Astrocyte (in vitro differentiated cells and primary cell): ENCODE data around the gene SRPK1. TPM values are rescaled to one million over a fixed set of nuclear protein-coding genes. Genes with fewer than 3 reads are reported as not detected.

Experiments used
- DNase-seq: peaks from one replicate; pipeline ENCODE4 v3.0.0-alpha.2; 2010; ENCODE audit warnings: low read depth
- FAIRE-seq: peaks from 2 replicates; lab custom pipeline; 2011; peaks lifted over from hg19 to GRCh38; lab: Jason Lieb, UNC
- H2AFZ ChIP-seq: 2 replicates; pipeline ENCODE4 v1.6.0; 2012; ENCODE audit warnings: low read depth, low read length, inconsistent platforms
- H3K27ac ChIP-seq: 2 replicates; pipeline ENCODE4 v1.5.1; 2011; ENCODE audit warnings: low read depth, low read length, inconsistent platforms
- H3K27me3 ChIP-seq: 2 replicates; pipeline ENCODE4 v1.6.0; 2011; ENCODE audit warnings: low read length, inconsistent platforms; ENCODE audit not compliant: insufficient read depth
- H3K36me3 ChIP-seq: 2 replicates; pipeline ENCODE4 v1.5.1; 2011; ENCODE audit warnings: low read length, inconsistent platforms; ENCODE audit not compliant: insufficient read depth
- H3K4me1 ChIP-seq: 2 replicates; pipeline ENCODE4 v1.5.1; 2011; ENCODE audit warnings: low read length, inconsistent platforms; ENCODE audit not compliant: insufficient read depth
- H3K4me2 ChIP-seq: 2 replicates; pipeline ENCODE4 v1.6.0; 2012; ENCODE audit warnings: low read length, inconsistent platforms
- H3K4me3 ChIP-seq: 2 replicates; pipeline ENCODE4 v1.5.1; 2011; ENCODE audit warnings: low read depth, mild to moderate bottlenecking, low read length, inconsistent platforms; ENCODE audit not compliant: insufficient read depth
- H3K79me2 ChIP-seq: 2 replicates; pipeline ENCODE4 v1.6.0; 2012; ENCODE audit warnings: mild to moderate bottlenecking, low read length, inconsistent platforms; ENCODE audit not compliant: insufficient read depth
- H3K9ac ChIP-seq: 2 replicates; pipeline ENCODE4 v1.6.0; 2012; ENCODE audit warnings: mild to moderate bottlenecking, low read length, inconsistent platforms
- H3K9me3 ChIP-seq: 2 replicates; pipeline ENCODE4 v1.5.1; 2012; ENCODE audit warnings: low read depth, mild to moderate bottlenecking, low read length, inconsistent platforms; ENCODE audit not compliant: insufficient read depth
- H4K20me1 ChIP-seq: 2 replicates; pipeline ENCODE4 v1.6.0; 2012; ENCODE audit warnings: low read length, inconsistent platforms; ENCODE audit not compliant: insufficient read depth
- H3K27ac Mint-ChIP-seq: one replicate; pipeline ENCODE4 v1.8.0; 2021; ENCODE audit warnings: mild to moderate bottlenecking, mixed read lengths; ENCODE audit not compliant: unreplicated experiment
- H3K27me3 Mint-ChIP-seq: one replicate; pipeline ENCODE4 v1.8.0; 2021; ENCODE audit warnings: low read depth, mixed read lengths; ENCODE audit not compliant: unreplicated experiment
- H3K36me3 Mint-ChIP-seq: one replicate; pipeline ENCODE4 v1.8.0; 2021; ENCODE audit warnings: low read depth, mixed read lengths; ENCODE audit not compliant: unreplicated experiment
- H3K4me1 Mint-ChIP-seq: one replicate; pipeline ENCODE4 v1.8.0; 2021; ENCODE audit warnings: low read depth, mixed read lengths; ENCODE audit not compliant: unreplicated experiment
- H3K4me3 Mint-ChIP-seq: one replicate; pipeline ENCODE4 v1.8.0; 2021; ENCODE audit warnings: mild to moderate bottlenecking, moderate library complexity, mixed read lengths; ENCODE audit not compliant: unreplicated experiment
- H3K9me3 Mint-ChIP-seq: one replicate; pipeline ENCODE4 v1.8.0; 2021; ENCODE audit warnings: mild to moderate bottlenecking, mixed read lengths; ENCODE audit not compliant: unreplicated experiment
- EZH2 ChIP-seq: IDR thresholded peaks from 2 replicates; pipeline ENCODE4 v1.6.1; 2012; ENCODE audit warnings: mild to moderate bottlenecking, low read length, inconsistent platforms; ENCODE audit not compliant: insufficient read depth
- total RNA-seq: library from RNA; stranded (reverse); gene quantifications from 2 replicates; pipeline ENCODE4 v1.2.1, GENCODE V29; 2021
- TF ChIP-seq, protein P1 (sequence below): IDR thresholded peaks from 2 replicates; pipeline ENCODE4 v1.5.1; 2011; ENCODE audit warnings: low read depth, mild to moderate bottlenecking, inconsistent platforms, low read length, moderate library complexity; ENCODE audit not compliant: insufficient read depth

The SRPK1 gene
- total RNA-seq, 1 donor from 2014 or later: 58.6 TPM

- no peaks in the 10 kb centered on the region for H3K9me3 ChIP-seq
- no peaks in the 10 kb centered on the region for H3K36me3 ChIP-seq
- no peaks in the 10 kb centered on the region for H3K27me3 ChIP-seq
- no peak overlapping the region for H3K9ac ChIP-seq
- DNase-seq: no peak
- no peaks in the 10 kb centered on the region for H3K79me2 ChIP-seq
- no peak overlapping the region for H3K4me2 ChIP-seq
- no peaks in the 10 kb centered on the region for H4K20me1 ChIP-seq
- TF ChIP-seq, protein P1, sequence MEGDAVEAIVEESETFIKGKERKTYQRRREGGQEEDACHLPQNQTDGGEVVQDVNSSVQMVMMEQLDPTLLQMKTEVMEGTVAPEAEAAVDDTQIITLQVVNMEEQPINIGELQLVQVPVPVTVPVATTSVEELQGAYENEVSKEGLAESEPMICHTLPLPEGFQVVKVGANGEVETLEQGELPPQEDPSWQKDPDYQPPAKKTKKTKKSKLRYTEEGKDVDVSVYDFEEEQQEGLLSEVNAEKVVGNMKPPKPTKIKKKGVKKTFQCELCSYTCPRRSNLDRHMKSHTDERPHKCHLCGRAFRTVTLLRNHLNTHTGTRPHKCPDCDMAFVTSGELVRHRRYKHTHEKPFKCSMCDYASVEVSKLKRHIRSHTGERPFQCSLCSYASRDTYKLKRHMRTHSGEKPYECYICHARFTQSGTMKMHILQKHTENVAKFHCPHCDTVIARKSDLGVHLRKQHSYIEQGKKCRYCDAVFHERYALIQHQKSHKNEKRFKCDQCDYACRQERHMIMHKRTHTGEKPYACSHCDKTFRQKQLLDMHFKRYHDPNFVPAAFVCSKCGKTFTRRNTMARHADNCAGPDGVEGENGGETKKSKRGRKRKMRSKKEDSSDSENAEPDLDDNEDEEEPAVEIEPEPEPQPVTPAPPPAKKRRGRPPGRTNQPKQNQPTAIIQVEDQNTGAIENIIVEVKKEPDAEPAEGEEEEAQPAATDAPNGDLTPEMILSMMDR: no peak
- no peak for TF ChIP-seq EZH2
- H3K4me3 ChIP-seq: no peak overlapping the region
- H3K9me3 Mint-ChIP-seq: no peaks in the 10 kb centered on the region
- no peaks in the 10 kb centered on the region for H3K4me1 ChIP-seq
- H2AFZ ChIP-seq: no peak overlapping the region
- H3K27ac ChIP-seq: no peak overlapping the region
- no peak for FAIRE-seq
- no peak overlapping the region for H3K4me3 Mint-ChIP-seq
- no peak overlapping the region for H3K27ac Mint-ChIP-seq
- H3K27me3 Mint-ChIP-seq: no peaks in the 10 kb centered on the region
- no peaks in the 10 kb centered on the region for H3K36me3 Mint-ChIP-seq
- H3K4me1 Mint-ChIP-seq: no peaks in the 10 kb centered on the region
Observed at GRCh38 chr6:35823601-35824000, 97.3 kb downstream of the SRPK1 start.

- Histone ChIP-seq H3K27me3 (no peaks in the 10 kb centered on the region), H3K27ac (no peak overlapping the region), H3K9ac (no peak overlapping the region), H2AFZ (no peak overlapping the region), H3K79me2 (no peaks in the 10 kb centered on the region), H3K4me1 (no peaks in the 10 kb centered on the region), H3K4me2 (no peak overlapping the region), H4K20me1 (no peaks in the 10 kb centered on the region), H3K36me3 (no peaks in the 10 kb centered on the region), H3K9me3 (no peaks in the 10 kb centered on the region), H3K4me3 (no peak overlapping the region)
- peaks cover 1% of the 10 kb centered on the region for H3K36me3 Mint-ChIP-seq
- H3K4me1 Mint-ChIP-seq: no peaks in the 10 kb centered on the region
- FAIRE-seq (no peak), DNase-seq (no peak)
- no peak for TF ChIP-seq EZH2
- TF ChIP-seq, protein P1: no peak
- H3K27ac Mint-ChIP-seq: no peak overlapping the region
- peaks cover 4% of the 10 kb centered on the region for H3K27me3 Mint-ChIP-seq
- no peak overlapping the region for H3K4me3 Mint-ChIP-seq
- H3K9me3 Mint-ChIP-seq: no peaks in the 10 kb centered on the region
Observed at GRCh38 chr6:35817515-35817914, 103.4 kb downstream of the SRPK1 start.

DNA sequence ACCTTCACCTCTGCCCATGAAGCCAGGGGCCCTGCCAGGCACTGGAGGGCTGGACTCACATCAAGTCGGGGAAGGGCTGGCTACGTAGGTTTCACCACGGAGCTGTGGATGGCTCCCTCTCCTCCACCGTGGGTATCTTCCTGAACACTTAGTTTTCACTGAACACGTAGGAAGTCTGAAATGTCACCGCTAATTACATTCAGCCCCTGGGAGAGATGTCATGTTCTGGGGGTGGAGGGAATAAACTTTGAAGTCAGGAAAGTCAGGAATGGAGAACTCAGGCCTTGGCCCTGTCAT lies 109.3 kb downstream of the SRPK1 start:
- TF ChIP-seq, protein P1: no peak
- no peak for TF ChIP-seq EZH2
- no peaks in the 10 kb centered on the region for H4K20me1 ChIP-seq
- FAIRE-seq: no peak

More for the DNA sequence above, 109.3 kb downstream of the SRPK1 start:
- no peaks in the 10 kb centered on the region for H3K9me3 ChIP-seq
- H3K27me3 ChIP-seq: peaks cover 3% of the 10 kb centered on the region
- no peaks in the 10 kb centered on the region for H3K9me3 Mint-ChIP-seq
- H3K4me1 Mint-ChIP-seq: peaks cover 8% of the 10 kb centered on the region
- H3K9ac ChIP-seq: no peak overlapping the region
- H3K27ac ChIP-seq: peak overlapping the region; percentile 21
- peak overlapping the region; percentile 29 for H2AFZ ChIP-seq
- DNase-seq: no peak
- peaks cover 10% of the 10 kb centered on the region for H3K4me1 ChIP-seq
- H3K4me2 ChIP-seq: peak overlapping the region; percentile 48
- no peak overlapping the region for H3K4me3 ChIP-seq
- no peak overlapping the region for H3K4me3 Mint-ChIP-seq
- H3K36me3 ChIP-seq: no peaks in the 10 kb centered on the region
- no peaks in the 10 kb centered on the region for H3K79me2 ChIP-seq
- peaks cover 19% of the 10 kb centered on the region for H3K27me3 Mint-ChIP-seq
- H3K36me3 Mint-ChIP-seq: peaks cover 1% of the 10 kb centered on the region
- no peak overlapping the region for H3K27ac Mint-ChIP-seq
